ENCODE data around the gene ANO3. TPM values are rescaled to one million over a fixed set of nuclear protein-coding genes. Genes with fewer than 3 reads are reported as not detected.

Gene ANO3
- total and polyA plus RNA-seq, 2 experiments from 2014 or later: not detected

- no peaks in the 10 kb centered on the region for H3K79me2 ChIP-seq (replicated peaks; ENCODE audit: insufficient read depth)
- no peak overlapping the region for H3K27ac Mint-ChIP-seq
- no peak for ATAC-seq
- H4K20me1 ChIP-seq (replicated peaks; ENCODE audit: insufficient read depth): no peaks in the 10 kb centered on the region
- H3K9me3 Mint-ChIP-seq: peaks cover 30% of the 10 kb centered on the region
- DNase-seq (ENCODE audit: low spot score): no peak
- no peak overlapping the region for H3K4me2 ChIP-seq
- no peak overlapping the region for H3K4me3 Mint-ChIP-seq
- no peaks in the 10 kb centered on the region for H3K27me3 ChIP-seq (ENCODE audit: insufficient read depth)
- no peaks in the 10 kb centered on the region for H3K4me1 Mint-ChIP-seq
- peaks cover 17% of the 10 kb centered on the region; the same call in 2 of the 3 replicates for H3K36me3 Mint-ChIP-seq (ENCODE audit: low read depth)
- H3K4me3 ChIP-seq: no peak overlapping the region
- H3K9me2 ChIP-seq (ENCODE audit: insufficient read depth): no peaks in the 10 kb centered on the region
- TF ChIP-seq, protein P1, sequence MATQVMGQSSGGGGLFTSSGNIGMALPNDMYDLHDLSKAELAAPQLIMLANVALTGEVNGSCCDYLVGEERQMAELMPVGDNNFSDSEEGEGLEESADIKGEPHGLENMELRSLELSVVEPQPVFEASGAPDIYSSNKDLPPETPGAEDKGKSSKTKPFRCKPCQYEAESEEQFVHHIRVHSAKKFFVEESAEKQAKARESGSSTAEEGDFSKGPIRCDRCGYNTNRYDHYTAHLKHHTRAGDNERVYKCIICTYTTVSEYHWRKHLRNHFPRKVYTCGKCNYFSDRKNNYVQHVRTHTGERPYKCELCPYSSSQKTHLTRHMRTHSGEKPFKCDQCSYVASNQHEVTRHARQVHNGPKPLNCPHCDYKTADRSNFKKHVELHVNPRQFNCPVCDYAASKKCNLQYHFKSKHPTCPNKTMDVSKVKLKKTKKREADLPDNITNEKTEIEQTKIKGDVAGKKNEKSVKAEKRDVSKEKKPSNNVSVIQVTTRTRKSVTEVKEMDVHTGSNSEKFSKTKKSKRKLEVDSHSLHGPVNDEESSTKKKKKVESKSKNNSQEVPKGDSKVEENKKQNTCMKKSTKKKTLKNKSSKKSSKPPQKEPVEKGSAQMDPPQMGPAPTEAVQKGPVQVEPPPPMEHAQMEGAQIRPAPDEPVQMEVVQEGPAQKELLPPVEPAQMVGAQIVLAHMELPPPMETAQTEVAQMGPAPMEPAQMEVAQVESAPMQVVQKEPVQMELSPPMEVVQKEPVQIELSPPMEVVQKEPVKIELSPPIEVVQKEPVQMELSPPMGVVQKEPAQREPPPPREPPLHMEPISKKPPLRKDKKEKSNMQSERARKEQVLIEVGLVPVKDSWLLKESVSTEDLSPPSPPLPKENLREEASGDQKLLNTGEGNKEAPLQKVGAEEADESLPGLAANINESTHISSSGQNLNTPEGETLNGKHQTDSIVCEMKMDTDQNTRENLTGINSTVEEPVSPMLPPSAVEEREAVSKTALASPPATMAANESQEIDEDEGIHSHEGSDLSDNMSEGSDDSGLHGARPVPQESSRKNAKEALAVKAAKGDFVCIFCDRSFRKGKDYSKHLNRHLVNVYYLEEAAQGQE (IDR thresholded peaks at IDR 0.05; ENCODE audit: unreplicated experiment): no peak
- TF ChIP-seq EZH2phosphoT487 (IDR thresholded peaks at IDR 0.05; ENCODE audit: unreplicated experiment): no peak
- TF ChIP-seq JUNB (IDR thresholded peaks at IDR 0.05; ENCODE audit: unreplicated experiment): no peak
- TF ChIP-seq, protein P2, sequence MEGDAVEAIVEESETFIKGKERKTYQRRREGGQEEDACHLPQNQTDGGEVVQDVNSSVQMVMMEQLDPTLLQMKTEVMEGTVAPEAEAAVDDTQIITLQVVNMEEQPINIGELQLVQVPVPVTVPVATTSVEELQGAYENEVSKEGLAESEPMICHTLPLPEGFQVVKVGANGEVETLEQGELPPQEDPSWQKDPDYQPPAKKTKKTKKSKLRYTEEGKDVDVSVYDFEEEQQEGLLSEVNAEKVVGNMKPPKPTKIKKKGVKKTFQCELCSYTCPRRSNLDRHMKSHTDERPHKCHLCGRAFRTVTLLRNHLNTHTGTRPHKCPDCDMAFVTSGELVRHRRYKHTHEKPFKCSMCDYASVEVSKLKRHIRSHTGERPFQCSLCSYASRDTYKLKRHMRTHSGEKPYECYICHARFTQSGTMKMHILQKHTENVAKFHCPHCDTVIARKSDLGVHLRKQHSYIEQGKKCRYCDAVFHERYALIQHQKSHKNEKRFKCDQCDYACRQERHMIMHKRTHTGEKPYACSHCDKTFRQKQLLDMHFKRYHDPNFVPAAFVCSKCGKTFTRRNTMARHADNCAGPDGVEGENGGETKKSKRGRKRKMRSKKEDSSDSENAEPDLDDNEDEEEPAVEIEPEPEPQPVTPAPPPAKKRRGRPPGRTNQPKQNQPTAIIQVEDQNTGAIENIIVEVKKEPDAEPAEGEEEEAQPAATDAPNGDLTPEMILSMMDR (conservative IDR thresholded peaks at IDR 0.05; ENCODE audit: low read depth in 2 of 2): no peak
- no peak for TF ChIP-seq POLR2AphosphoS5 (IDR thresholded peaks at IDR 0.05; ENCODE audit: low read depth)
- no peak for TF ChIP-seq ZNF114 (CRISPR knock-in tag; IDR thresholded peaks at IDR 0.05)
- no peak for TF ChIP-seq ZNF331 (CRISPR knock-in tag; IDR thresholded peaks at IDR 0.05; ENCODE audit: low read depth)
- no peak for TF ChIP-seq EZH2 (IDR thresholded peaks at IDR 0.05; ENCODE audit: low read depth, unreplicated experiment)
- no peak for TF ChIP-seq NANOG (IDR thresholded peaks at IDR 0.05; ENCODE audit: borderline replicate concordance)
- no peak for TF ChIP-seq STAT1 (IDR thresholded peaks at IDR 0.05; ENCODE audit: unreplicated experiment)
- TF ChIP-seq ZNF462 (CRISPR knock-in tag; IDR thresholded peaks at IDR 0.05): no peak
- TF ChIP-seq CREB1 (CRISPR knock-in tag; IDR thresholded peaks at IDR 0.05; ENCODE audit: low read depth): no peak
- TF ChIP-seq, protein P3, sequence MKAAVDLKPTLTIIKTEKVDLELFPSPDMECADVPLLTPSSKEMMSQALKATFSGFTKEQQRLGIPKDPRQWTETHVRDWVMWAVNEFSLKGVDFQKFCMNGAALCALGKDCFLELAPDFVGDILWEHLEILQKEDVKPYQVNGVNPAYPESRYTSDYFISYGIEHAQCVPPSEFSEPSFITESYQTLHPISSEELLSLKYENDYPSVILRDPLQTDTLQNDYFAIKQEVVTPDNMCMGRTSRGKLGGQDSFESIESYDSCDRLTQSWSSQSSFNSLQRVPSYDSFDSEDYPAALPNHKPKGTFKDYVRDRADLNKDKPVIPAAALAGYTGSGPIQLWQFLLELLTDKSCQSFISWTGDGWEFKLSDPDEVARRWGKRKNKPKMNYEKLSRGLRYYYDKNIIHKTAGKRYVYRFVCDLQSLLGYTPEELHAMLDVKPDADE (IDR thresholded peaks at IDR 0.05): no peak
- no peaks in the 10 kb centered on the region for H3K36me3 ChIP-seq (ENCODE audit: insufficient read depth)
- H3F3A ChIP-seq (replicated peaks; ENCODE audit: low read depth): no peaks in the 10 kb centered on the region
- no peak overlapping the region for H2AFZ ChIP-seq
- peaks cover 3% of the 10 kb centered on the region for H3K27me3 Mint-ChIP-seq (ENCODE audit: insufficient read depth, low read depth, poor library complexity)
- no peak overlapping the region for H3K27ac ChIP-seq (ENCODE audit: low read depth)
- no peaks in the 10 kb centered on the region for H3K4me1 ChIP-seq (ENCODE audit: insufficient read depth)
Measured at GRCh38 chr11:26490546-26490945, 158.6 kb downstream of the ANO3 start.

Measured in GM23338 (cell line).